OCI-LY3 (cell line): ENCODE measurements around the gene LAYN.

Experiments used
- EZH2phosphoT487 ChIP-seq: fragments of 200-600 bp; shearing (Covaris generic); IDR thresholded peaks from 2 replicates; pipeline ENCODE4 v1.6.1; 2018; ENCODE audit warnings: antibody characterized with exemption, mixed run types, low read depth
- TF ChIP-seq, protein P1 (sequence below): fragments of 200-600, 300-600 bp; sonication (generic); IDR thresholded peaks from 2 replicates; pipeline ENCODE4 v1.5.1; 2014; ENCODE audit warnings: antibody characterized with exemption, low read length, low read depth

GRCh38 chr11:111601636-111601978 lies 61.1 kb downstream of the LAYN start:
- TF ChIP-seq, protein P1, sequence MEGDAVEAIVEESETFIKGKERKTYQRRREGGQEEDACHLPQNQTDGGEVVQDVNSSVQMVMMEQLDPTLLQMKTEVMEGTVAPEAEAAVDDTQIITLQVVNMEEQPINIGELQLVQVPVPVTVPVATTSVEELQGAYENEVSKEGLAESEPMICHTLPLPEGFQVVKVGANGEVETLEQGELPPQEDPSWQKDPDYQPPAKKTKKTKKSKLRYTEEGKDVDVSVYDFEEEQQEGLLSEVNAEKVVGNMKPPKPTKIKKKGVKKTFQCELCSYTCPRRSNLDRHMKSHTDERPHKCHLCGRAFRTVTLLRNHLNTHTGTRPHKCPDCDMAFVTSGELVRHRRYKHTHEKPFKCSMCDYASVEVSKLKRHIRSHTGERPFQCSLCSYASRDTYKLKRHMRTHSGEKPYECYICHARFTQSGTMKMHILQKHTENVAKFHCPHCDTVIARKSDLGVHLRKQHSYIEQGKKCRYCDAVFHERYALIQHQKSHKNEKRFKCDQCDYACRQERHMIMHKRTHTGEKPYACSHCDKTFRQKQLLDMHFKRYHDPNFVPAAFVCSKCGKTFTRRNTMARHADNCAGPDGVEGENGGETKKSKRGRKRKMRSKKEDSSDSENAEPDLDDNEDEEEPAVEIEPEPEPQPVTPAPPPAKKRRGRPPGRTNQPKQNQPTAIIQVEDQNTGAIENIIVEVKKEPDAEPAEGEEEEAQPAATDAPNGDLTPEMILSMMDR = no peak
- no peak for TF ChIP-seq EZH2phosphoT487
